SKM-1 (cell line): ENCODE data around the gene TTC38.
A peak's percentile ranks its signal among the peaks of the same experiment; 100 is the strongest.

Experiments used
- DNase-seq: peaks from one replicate; lab custom pipeline; 2025; ENCODE audit not compliant: unreplicated experiment; lab: John Stamatoyannopoulos, UW

TTC38 gene

DNA sequence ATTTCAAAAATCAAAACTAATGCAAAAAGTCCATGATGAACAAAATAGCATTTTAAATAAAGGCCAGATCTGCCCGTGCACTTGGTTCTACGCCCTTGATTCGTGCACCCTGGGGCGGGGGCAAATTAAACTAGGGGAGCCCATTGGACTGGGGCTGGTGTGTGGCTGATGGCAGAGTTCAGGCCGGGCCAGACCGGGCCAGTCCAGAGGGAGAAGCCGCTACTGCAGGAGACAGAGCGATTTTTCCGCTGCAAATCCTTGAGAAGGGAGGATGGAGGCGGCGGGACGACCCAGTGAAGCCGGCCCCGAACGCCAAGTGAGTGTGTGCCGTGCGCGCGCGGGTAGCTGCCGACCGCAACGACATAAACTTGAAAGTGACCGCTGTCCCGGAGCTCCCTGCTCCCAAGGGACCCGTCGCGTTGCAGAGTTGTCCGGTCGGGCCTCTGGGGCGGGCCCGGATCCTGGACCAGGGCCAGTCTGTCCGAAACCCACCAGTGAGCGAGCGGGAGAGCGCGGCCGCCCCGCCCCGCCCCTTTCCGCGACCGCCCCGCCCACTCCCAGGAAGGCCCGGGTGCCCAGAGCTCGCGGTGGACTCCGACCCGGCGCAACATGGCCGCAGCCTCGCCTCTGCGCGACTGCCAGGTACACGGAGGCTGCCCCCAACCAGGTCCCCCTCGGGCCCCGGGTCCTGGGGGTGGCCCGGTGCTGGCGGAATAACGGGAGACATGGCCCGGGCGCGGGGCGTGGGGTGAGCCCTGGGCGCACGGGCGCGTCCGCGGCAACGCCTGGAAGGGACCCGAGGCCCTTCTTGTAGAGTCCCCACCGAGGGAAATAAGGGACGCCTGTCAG, at the start of gene TTC38:
TTC38 (plus strand) TSS at position 578 of the 849 bp plus-strand sequence; CDS start at position 610, 32 bp downstream.
- DNase-seq: peak; percentile 55

DNA sequence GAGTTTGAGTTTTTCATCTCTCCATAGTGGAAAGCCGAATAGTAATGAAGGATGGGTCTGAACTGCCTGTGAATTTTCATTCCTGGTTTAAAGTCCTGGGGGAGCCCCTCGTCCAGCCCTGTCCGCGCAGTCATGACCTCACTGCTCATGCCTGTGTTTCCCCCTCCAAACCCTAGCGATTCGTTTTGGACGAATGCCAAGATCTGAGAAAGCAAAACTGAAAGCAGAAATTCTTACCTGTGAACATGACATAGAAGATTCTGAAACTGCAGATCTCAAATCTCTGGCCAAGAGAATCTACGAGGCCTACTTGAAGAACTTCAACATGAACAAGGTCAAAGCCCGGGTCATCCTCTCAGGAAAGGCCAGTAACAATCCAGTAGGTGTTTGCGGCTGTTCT, 48.2 kb upstream of the TTC38 start:
- DNase-seq: no peak

DNA sequence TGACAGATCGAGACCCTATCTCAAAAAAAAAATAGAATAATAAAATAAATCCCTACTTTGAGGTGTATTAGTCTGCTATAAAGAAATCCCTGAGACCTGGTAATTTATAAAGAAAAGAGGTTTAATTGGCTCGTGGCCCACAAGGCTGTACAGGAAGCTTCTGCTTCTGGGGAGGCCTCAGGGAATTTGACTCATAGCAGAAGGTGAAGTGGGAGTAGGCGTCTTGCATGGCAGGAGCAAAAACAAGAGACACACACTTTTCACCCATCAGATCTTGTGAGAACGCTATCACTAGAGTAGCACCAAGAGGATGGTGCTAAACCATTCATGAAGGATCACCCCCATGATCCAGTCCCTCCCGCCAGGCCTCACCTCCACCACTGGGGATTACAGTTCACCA, 46.9 kb upstream of the TTC38 start:
- no peak for DNase-seq

DNA sequence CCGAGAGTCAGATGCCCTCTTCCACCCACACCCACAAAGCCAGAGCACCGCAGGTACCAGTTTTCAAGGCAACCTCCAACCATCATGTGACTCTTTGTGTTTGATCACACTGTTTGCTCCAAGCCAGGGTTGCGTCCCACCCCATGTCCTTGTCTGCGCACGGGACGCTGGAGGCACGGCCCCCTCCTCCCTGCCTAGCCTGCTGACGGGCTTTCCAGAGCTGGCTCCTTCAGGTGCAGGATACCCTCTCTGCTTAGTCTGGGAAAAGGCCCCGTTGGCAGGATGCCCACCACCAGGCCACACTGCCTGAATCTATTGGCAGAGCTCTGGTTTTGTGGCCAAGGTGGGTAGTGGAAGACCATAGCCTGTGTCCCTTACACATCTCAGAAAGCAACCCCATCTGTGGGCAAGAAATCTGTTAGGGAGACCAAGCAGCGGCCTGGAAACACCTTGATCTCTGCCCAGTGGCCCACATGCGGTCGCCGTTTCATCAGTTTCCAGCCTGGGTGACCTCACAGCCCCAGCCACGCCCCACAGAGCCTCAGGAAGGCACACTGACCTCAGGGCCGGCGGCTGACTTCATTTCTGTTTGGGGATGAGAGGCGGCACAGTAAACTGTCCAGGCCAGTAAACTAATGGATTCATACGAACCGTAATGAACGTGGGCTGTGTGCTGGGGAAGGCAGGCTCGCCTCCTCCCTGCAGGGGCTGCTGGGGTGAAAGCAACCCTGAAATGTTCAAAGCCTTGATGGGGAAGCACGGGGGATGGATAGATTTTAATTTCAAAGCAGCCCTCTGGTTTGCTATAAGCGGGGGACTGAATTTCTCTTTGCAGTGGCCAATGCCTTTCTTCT, 43.5 kb upstream of the TTC38 start:
- DNase-seq: no peak

DNA sequence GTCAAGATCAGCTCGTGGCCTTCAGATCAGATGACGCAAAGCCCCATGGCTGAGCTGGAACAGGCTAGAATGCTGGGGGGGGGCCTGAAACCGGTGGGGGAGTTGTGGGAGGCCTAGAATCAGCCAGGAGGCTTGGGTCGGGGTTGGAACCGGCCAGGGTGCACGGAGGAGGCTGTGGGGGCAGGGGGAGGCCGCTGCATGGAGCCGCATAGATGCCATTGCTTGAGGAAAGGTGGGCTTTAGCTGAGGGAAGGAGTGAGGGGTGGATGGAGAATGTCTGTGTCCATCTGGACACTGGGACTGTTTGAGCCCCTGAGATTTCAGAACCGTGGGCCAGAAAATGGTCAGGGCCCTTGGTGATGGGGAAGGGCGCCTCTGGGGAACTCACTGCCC, 42.9 kb upstream of the TTC38 start:
- DNase-seq: no peak

DNA sequence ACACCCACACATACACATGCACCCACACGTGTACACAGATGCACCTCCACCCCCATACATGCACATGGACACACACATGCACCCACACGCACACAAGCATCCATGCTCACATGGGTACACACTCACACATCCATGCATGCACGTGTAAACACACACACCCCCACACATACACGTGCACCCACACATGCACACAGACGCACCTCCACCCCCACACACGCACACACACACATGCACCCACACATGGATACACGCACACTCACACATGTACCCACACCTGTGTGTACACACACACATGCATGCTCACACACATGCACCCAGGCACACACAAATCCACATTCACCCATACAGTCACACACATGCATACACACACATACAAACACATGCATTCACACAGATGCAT, 42.2 kb upstream of the TTC38 start:
- no peak for DNase-seq

DNA sequence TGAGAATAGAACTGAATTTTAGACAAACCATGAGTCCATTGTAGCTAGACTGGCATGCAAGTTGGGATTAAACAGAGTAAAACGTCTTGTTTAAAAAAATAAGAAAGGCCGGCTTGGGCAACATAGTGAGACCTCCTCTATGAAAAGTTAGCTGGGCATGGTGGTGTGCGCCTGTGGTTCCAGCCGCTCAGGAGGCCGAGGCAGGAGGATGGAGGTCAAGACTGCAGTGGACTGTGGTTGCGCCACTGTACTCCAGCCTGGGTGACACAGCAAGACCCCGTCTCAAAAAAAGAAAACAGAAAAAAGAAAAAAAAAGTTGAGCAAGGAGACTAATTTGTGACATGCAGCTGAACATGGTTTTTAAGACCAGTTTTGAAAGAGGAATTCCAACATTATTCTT, 41.2 kb upstream of the TTC38 start:
- no peak for DNase-seq

DNA sequence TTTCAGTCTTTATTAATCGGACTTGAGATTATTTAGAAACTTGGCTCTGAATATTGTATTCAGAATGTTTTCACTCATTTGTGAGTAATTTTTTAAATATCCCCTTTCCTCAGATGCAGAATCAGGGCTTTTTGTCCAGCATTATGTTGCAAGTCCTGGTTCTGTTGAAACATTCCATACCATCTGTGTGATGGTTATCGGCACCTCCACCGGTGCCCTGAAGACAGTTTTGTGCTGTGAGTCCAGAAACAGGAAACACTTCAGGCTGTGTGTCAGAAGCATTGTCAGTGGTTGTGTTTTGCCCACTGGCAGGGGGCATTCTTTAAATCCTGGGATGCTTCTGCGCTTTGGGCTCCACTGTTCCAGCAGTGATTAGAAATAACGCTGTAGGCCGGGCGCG, 38.1 kb upstream of the TTC38 start:
- no peak for DNase-seq

DNA sequence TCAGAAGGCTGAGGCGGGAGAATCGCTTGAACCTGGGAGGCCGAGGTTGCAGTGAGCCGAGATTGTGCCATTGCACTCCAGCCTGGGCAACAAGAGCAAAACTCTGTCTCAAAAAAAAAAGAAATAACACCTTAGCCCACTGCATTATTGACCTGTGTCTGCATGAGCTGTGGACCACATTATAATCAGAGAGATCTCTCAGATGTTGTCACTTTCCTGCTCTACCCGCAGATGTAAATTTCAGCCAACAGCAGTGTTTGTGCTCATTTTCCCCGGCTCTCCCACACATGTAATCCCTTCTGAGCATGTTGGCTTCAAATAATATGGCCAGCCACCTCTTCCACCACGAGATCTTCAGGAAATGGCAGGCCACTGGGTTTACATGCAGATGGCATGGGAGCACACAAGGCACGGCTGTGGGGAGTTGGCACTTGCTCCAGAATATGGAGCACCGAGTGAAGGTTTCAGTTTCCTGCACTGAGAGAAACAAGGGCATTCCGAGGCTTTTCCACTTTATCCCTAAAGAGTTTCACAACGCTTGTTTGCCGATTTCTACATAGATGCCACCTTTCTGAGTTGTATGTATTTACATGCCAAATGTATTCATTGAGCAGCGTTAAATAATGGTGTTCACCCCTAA, 37.4 kb upstream of the TTC38 start:
- DNase-seq: no peak

DNA sequence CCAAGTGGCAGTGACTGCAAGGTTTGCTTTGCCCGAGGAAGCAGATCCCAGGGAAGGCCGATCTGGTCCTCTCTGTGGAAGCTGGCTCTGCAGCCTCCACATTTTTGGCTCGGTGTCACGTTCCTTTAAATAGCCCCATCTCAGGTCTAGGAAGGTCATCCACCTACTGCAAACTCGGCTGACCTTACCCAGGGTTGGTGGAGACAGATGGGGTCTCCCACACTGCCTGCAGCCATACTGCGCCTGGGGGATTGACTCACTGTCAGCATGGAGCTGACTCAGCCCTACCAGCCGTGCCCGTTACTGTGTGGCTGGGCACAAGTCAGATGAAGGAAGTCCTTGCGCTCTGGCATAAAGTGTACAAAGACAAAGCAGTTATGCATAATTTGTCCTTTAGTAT, 34.6 kb upstream of the TTC38 start:
- DNase-seq: no peak

DNA sequence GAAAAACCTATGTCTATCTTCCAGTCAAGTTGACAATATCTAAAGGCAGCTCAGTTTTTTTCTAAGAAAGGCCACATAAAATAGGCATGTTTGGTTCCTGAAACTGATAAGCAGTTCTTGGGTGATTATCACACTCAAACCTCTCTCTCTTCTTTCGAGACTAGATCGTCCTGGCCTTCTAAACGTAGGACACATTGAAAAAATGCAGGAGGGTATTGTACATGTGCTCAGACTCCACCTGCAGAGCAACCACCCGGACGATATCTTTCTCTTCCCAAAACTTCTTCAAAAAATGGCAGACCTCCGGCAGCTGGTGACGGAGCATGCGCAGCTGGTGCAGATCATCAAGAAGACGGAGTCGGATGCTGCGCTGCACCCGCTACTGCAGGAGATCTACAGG, 32.8 kb upstream of the TTC38 start:
- no peak for DNase-seq

DNA sequence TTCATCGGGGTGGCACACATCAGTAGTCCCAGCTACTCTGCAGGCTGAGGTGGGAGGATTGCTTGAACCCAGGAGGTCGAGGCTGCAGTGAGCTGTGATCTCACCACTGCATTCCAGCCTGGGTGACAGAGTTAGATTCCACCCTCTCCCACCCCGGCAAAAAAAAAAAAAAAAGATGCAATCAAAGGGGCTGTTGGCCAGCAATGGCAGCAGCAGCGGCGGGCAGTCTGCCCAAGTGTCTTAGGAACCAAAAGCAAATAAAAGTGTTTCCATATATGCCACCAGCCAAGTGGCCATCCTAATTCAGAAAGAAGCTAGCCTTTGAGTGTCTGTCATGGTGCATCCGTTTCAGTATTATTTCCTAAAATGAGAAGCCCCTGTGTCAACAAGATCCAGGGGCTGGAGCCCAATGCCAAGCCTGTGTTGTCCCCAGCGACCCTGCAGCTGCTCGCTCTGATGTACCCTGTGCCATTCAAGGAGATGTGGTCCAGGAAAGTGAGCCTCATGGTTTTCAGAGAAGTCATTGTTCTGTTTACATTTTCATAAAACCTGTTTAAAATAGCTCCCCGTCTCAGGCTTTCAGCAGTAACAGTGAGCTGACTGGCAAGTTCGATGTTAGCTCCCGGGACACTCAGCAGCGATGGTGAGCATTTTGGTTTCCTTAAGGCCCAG, 30.2 kb upstream of the TTC38 start:
- no peak for DNase-seq

DNA sequence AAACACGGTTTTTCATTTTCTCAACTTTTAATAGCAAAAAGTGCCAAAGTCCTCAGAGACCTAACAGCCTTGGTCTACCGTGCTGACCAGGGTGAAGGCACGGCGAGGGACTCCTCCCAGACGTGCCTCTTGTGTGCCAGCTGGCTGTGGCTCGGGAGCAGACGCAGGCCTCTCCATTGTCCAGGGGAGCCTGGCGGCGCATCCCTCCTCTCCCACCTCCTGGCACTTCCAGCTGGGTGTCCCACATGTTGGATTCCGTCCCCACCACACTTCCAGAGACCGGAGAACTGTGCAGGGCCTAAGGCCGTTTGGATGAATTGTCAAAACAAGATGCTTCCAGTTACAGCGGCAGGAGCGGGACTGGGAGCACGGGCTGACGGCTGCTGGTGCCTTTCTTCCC, 29.3 kb upstream of the TTC38 start:
- no peak for DNase-seq

DNA sequence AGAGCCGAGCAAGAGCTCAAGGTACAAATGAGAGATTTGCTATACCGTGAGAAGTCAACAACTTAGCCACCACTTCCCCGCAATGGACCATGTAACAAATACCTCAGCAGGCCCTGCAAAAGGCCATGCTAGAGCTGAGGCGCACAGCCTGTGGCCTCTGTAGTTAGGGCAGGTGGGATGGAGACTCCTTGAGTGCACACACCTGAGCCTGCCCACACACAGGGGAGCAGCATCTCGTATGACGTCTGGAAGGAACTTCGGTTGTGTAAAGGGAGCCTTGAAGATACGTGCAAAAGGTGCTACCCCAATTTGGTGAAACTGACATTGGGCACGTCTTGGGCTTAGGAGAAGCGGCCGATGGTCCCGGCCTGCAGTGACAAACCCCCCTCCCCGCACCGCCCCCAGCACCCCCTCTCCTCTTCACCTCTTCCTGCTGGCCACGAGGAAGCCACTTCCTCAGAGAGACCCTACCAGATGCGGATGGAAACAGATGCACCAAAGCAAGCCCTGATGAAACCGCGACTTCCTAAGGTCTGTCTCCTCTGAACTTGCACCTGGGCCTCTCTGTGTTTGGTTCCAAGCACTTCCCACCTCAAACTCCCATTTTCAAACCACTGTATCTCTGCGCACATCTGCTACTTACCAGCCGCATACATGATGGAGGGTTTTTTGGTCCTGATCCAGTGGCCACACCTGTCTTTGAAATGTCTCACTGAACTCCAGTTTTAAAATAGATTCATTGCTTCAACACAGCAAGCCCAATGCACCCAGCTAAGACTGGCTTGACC, 28.4 kb upstream of the TTC38 start:
- DNase-seq: no peak

DNA sequence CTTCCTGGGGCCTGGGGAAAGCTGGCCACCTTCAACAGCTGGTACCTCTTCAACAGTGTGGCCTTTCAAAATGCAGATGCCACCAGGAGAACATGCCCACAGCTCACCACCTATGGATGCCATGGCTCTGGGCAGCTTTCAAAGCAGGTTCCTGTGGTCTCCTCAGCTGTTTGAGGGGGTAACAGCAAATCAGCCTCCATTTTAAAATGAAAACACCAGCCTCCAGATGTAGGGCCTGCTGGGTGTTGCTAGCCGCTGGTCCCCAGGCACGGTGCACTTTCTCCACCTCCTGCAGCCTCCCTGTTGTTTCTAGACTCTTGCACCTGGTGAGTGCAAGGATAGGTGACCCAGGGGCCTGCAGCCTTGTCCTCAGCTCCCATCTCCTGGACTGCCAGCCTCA, 27.7 kb upstream of the TTC38 start:
- DNase-seq: no peak

DNA sequence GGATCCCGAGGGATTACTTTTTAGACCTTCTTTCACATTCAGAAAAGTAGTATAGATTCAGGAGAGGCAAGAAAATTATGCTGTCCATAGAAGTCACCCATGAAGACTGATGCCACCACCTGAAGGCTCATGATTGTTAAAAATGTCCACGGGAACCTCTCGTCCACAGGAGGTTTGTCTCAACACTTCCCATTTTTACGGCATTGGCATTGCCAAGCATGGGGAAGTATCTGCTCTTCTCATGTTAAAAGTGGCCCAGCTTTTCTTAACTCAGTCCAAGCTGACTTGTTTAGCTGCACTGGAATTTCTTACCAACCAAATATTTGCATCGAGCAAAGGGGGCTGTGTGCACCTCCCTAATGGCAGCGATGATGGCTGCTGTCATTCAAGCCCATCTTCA, 27.3 kb upstream of the TTC38 start:
- no peak for DNase-seq

DNA sequence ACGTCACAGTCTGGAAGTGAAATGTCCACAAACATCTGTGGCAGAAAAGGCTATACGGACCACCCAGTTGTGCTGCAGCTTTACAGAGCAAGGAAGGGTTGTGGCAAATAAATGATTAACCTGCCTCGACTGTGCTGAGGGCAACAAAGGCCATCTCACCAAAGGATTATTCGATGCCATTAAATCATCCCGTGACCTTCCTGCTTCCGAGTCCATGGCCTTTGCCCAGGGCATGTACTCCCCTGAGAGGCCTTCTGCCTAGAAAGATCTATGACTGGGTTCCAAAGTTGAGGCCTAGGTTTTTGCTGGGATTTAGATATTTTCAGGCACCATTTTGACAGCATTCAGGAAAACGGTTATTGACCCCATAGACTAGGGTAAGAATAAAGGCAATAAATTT, 26.9 kb upstream of the TTC38 start:
- no peak for DNase-seq

DNA sequence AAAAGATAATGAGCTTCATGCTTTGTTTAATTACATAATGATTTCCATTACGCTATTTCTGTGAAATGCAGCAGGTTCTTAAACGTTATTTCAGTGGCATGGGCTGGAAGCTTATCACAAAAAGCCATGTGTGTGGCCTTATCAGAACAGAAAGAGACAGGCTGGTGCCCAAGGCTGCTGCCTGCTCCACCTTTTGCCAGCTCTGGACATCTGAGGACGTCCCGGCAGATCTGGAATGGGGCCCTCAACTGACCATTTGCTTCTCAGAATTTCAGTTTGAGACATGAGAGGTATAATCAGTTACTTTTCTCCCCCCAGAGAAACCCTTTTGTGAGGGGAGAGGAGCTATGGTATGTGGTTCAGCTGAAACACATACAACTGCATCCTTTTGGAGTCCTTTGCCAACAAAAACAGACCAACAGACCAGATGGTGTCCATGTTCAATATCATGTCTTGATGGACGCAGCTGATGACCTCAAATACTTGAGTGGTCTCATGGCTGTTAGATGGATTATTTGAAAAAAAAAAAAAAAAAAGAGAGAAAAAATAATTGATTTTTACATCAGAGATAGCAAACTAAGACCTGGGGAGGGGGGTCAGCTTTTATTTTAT, 26.3 kb upstream of the TTC38 start:
- DNase-seq: no peak

DNA sequence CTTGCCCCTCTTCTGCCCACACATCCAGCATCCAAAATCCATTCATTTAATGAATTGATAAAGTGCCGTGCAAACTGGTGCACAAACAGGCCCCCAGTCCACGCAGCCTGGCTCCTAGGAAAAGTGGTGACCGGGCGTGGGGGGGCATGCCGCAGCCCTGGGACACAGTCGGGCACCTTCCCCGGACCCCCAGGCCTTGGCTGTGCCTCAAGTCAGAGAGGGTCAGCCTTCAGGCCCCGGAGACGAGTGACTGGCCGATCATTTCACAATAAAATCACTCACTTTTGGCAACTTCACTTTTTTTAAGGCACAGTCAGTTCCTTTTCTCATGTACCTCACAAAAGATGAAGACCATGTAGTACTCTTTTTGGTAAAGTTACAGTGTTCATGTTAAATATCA, 25.7 kb upstream of the TTC38 start:
- no peak for DNase-seq

DNA sequence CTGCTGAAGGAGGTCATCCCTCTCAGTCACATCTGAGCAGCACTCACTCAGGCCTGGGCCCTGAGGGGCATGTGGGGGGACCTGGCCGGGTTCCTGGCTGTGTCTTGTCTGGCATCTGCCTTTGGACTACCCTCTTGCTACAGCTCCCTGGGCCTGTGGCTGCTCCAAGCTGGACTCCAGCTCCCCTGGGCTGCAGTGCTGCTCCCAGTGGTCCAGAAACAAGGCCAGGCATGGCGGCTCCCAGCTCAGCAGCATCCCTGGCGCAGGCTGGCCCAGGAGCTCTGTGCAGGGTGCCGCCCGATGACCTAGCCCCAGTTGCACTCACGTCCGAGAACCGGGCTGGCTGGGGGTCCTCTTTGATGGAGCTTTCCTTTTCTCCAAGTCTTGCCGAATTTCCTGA, 23.0 kb upstream of the TTC38 start:
- DNase-seq: no peak
